Glomerular visceral epithelial cell (primary cell): ENCODE measurements around the gene DCDC2C.
"Not testable (repeated sequence)": the region's sequence is repeated elsewhere in the genome, so short reads cannot be mapped to it uniquely, and the experiment has no call there.

Source experiments
- DNase-seq: peaks from one replicate; pipeline ENCODE4 v3.0.0-alpha.2; 2016; ENCODE audit errors: extremely low spot score

The DCDC2C gene

GRCh38 chr2:3703236-3703756 lies at the start of gene DCDC2C:
Gene DCDC2C (plus strand): TSS chr2:3703575. CDS start chr2:3703752, 177 bp downstream.
- DNase-seq: no peak

- DNase-seq: no peak
Measured at GRCh38 chr2:3654011-3654410, 49.4 kb upstream of the DCDC2C start.

- DNase-seq: no peak
Measured at GRCh38 chr2:3654531-3655225, 48.7 kb upstream of the DCDC2C start.

- no peak for DNase-seq
Measured at GRCh38 chr2:3655871-3656761, 47.3 kb upstream of the DCDC2C start.

- no peak for DNase-seq
Measured at GRCh38 chr2:3656762-3657721, 46.3 kb upstream of the DCDC2C start.

GRCh38 chr2:3657881-3658280 lies 45.5 kb upstream of the DCDC2C start, which contains the start of gene ALLC:
Gene ALLC (plus strand): TSS chr2:3658200. CDS start chr2:3671158, 12,958 bp downstream.
- DNase-seq: no peak

- no peak for DNase-seq
Measured at GRCh38 chr2:3659447-3660432, 43.6 kb upstream of the DCDC2C start.

GRCh38 chr2:3660640-3661039 lies 42.7 kb upstream of the DCDC2C start:
- not testable (repeated sequence) for DNase-seq

- no peak for DNase-seq
Measured at GRCh38 chr2:3661149-3661660, 42.2 kb upstream of the DCDC2C start.

GRCh38 chr2:3662239-3662638 lies 41.1 kb upstream of the DCDC2C start:
- DNase-seq: no peak

- no peak for DNase-seq
Measured at GRCh38 chr2:3664118-3664517, 39.3 kb upstream of the DCDC2C start.

- no peak for DNase-seq
Measured at GRCh38 chr2:3664925-3665324, 38.5 kb upstream of the DCDC2C start.

- DNase-seq: no peak
Measured at GRCh38 chr2:3665886-3666612, 37.3 kb upstream of the DCDC2C start.

- DNase-seq: no peak
Measured at GRCh38 chr2:3666613-3666975, 36.8 kb upstream of the DCDC2C start.

GRCh38 chr2:3667151-3667631 lies 36.2 kb upstream of the DCDC2C start:
- no peak for DNase-seq

GRCh38 chr2:3669656-3670055 lies 33.7 kb upstream of the DCDC2C start:
- DNase-seq: no peak

- no peak for DNase-seq
Measured at GRCh38 chr2:3670376-3670775, 33.0 kb upstream of the DCDC2C start.

GRCh38 chr2:3670941-3671340 lies 32.4 kb upstream of the DCDC2C start:
- no peak for DNase-seq
